GM19463 (cell line): ENCODE measurements around the gene TRPC6.
"Not testable (repeated sequence)": the region's sequence is repeated elsewhere in the genome, so short reads cannot be mapped to it uniquely, and the experiment has no call there.

Experiments used
- ATAC-seq: cut with Tn5 transposase; IDR thresholded peaks from one replicate; pipeline ENCODE4 v1.9.1; 2021; ENCODE audit warnings: mild to moderate bottlenecking, moderate library complexity; ENCODE audit not compliant: unreplicated experiment

Gene TRPC6

DNA sequence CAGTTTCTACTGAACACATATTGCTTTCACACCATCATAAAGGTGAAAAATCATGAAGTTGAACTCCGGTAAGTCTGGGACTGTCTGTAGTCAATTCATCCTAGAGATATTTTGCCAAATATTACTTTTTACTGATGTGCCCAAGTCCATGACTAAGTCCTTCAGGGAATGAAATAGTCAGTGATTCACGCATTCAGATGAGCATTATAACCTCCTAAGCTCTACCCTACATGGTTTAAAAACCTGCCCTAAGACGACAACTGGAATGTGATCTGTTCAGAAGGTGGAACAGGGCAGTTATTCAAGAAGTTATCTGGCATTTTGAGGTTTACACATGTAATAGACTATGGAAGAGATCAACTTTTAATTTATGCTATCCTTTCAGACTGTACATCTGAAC, 125.6 kb downstream of the TRPC6 start:
- no peak for ATAC-seq

GRCh38 chr11:101456812-101457211, 127.0 kb downstream of the TRPC6 start:
- ATAC-seq, result no peak

DNA sequence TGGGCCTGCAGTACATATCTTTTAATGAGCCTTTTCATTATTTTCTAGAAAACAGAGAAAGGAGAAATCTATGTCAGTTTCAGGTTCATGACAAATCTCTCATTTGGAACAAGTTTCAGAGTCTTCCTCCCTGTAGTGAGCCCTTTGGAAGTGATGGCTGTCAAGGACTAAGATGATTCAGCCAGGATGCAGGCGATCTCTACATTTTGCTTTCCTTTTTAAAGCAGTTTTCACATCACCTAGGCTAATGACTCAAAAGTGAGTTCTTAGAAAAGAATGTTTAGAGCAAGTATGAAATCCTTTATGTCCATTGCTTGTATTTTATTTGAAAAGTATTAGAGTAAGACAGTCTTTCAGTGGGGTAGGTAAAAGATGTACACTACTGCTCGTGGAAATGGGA, 130.1 kb downstream of the TRPC6 start:
- no peak for ATAC-seq

DNA sequence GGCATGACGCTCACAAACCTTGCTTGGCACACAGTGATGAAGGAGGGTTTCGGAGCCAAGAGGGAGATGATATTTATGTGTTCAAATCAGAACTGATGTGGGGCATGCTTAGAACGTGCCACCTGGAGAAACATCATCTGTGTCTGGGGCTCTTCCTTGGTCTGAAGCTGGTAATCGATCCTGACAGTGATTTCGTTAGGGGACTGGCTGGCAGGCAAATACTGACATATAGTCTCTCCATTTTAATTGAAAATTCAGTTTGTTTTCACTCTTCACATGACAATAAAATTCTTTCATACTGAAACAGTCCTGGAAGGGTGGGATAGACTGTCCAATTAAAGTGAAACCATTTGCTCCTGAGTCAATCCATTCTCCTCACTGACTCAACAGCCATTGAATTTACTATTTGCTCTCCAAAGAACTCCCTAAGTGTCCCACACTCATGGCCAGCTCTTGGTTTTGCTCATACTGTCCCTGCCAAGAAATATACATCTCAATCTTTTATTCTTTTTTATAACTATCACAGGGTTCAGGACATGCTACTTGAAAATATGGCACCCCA, 134.8 kb downstream of the TRPC6 start:
- ATAC-seq, result no peak

GRCh38 chr11:101446726-101447125, 137.1 kb downstream of the TRPC6 start:
- ATAC-seq, result no peak

- no peak for ATAC-seq
These were observed 137.6 kb downstream of the TRPC6 start for GRCh38 chr11:101446238-101446637.

DNA sequence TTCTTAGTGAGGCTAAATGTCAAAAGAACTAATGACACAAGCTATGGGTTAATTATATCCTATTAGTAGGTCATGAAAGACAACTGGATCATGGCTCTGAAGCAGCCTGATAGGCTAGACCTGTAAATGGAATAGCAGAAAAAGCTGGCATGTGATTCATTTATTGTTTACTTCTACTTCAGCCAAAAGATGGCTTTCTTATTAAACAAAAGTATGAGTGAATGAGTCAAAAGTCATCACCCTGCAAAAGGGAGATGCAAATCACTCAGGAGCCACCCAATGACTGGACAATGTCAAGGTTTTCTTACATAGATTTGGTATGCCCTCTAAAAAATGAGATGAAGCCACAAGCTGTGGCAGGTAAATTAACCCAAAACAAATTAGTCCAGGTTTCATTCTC, 138.0 kb downstream of the TRPC6 start:
- no peak for ATAC-seq

GRCh38 chr11:101444851-101445250, 139.0 kb downstream of the TRPC6 start:
- ATAC-seq, result no peak

DNA sequence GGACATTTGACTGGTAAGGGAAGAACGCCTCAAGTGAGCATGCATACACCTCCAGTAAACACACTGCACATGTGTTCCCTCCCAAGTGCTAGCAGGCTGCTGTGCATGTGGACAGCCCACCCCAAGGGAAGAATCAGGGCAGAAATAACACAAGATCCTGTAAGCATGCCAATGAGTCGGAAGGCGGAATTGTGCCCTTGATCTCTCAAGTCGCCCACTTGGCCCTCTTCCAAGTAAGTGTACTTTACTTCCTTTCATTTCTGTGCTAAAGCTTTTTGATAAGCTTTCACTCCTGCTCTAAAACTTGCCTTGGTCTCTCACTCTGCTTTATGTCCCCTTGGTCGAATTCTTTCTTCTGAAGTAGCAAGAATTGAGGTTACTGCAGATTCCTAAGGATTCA, 139.6 kb downstream of the TRPC6 start:
- ATAC-seq, result no peak

DNA sequence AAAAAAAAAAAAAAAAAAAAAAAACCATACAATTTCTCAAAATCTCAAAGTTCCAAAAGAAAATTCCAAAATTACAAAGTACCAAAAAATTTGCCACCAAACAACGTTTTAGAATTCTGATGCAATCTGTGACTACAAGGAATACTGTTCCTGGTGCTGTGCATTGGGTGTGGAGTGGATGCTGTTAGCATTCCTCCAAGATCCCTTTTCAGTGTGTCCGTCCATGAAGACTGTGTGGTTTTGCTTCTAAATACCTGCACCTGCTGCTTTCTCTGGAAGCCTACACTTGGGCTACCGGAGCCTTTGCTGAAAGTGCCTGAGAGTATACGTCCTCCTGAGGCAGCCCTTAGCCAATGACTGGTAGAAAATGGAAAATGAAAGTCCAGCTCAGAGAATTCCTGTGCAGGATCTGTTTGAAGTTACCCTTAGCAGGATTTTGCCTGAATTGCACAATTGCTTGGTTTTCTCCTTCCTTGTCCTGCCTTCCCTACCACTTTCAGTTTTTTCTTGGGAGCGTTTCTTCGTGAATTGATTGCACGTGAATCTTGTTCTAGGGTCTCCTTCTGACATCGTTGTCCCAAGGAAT, 140.8 kb downstream of the TRPC6 start:
- no peak for ATAC-seq

GRCh38 chr11:101442171-101442570, 141.6 kb downstream of the TRPC6 start:
- ATAC-seq, result no peak

- no peak for ATAC-seq
These were observed 142.1 kb downstream of the TRPC6 start for GRCh38 chr11:101441747-101442146.

DNA sequence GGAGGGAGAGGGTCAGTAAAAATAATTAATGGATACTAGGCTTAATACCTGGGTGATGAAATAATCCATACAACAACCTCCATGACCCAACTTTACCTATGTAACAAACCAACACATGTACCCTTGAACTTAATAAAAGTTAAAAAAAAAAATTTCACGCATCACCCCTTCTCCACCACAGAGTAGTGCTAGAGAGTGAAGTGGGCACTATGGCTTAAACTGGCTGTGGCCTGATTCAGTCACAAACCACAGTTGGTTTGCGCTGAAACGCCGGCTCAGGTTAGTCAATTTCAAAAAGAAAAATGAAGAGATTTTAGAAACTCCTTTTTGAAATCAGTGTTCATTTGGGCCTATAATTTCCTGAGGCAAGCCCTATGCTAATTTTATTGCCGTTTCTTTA, 144.3 kb downstream of the TRPC6 start:
- no peak for ATAC-seq

DNA sequence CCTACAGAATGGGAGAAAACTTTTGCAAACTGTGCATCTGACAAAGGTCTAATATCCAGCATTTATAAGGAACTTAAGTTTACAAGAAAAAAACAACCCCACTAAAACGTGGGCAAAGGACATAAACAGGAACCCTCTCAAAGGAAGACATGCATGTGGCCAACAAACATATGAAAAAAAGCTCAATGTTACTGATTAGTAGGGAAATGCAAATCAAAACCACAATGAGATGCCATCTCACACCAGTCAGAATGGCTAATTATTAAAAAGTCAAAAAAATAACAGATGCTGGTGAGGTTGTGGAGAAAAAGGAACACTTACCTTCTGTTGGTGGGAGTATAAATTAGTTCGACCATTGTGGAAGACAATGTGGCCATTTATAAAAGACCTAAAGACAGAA, 145.1 kb downstream of the TRPC6 start:
- ATAC-seq, result not testable (repeated sequence)

DNA sequence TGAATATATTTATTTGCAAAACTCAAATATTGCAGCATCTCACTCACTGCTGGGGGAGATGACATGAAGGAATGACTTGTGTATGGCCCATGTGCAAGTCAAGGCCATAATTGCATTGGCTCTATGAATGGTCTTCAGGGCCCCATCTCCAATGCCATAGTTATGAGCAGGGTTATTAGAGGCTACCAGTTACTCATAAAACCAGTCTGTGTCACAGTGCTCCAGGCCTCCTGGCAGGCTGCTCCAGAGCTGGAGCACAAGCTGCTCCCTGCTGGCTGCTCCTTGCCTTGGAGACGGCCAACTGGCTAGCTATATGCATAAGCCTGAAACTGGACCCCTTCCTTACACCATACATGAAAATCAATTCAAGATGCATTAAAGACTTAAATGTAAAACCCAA, 145.7 kb downstream of the TRPC6 start:
- ATAC-seq, result no peak

- ATAC-seq, result peak; percentile 61
These were observed 147.2 kb downstream of the TRPC6 start for GRCh38 chr11:101436511-101437142.

- ATAC-seq, result no peak
These were observed 148.3 kb downstream of the TRPC6 start for GRCh38 chr11:101435408-101435973.

GRCh38 chr11:101434026-101434643, 149.7 kb downstream of the TRPC6 start:
- no peak for ATAC-seq

GRCh38 chr11:101433151-101433550, 150.7 kb downstream of the TRPC6 start:
- ATAC-seq, result no peak

DNA sequence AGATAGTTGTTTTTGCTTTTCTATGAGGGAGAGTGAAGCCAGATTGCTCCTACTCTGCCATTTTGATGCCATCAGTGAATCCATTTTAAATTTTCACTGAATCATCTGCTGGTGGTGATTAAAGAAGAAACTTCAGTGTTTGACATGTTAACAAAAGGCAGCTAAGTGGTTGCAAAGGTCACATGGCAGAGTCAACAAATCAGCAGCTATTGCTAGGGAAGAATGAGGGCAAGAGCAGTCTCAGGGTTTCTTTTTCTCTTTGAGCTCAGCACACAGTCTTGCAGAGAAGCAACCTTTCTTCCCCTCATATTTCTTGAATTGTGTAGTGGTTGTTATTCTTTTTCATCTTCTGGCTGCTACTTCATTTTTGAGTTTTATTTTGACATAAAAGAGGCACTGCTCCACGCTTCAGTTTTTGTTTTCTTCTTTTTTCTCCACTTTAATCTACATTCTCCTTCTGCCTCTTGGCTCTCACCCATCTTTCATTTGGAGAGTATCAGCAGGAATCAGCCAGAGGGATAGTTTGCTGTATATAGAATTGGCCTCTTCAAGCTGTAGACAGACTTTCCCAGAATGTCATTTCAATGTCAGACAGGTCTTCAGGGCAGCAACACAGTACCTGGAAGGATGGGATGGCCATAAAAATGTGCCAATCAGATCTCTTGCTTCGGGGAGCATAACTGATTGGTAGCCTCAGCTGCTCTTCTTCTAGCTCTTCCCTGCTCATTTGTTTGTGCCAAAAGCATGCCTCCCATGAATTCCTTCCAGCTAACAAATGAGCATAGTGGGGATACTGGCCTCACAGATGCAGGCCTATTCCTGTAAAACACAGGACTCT, 153.9 kb downstream of the TRPC6 start:
- ATAC-seq, result no peak

- ATAC-seq, result no peak
These were observed 154.9 kb downstream of the TRPC6 start for GRCh38 chr11:101428918-101429317.
